T-cell (primary cell): ENCODE results near the gene ADGRG6. TPM values are rescaled to one million over a fixed set of nuclear protein-coding genes. Genes with fewer than 3 reads are reported as not detected.

ENCODE experiments used
- ATAC-seq, 4 experiments: fragments of 200-7000 bp in 3 of 4; fragments of 150-1000 bp in 1 of 4; cut with Tn5 transposase; replicated peaks in 1 of 4; 1 replicate in 3 of 4; 2 replicates in 1 of 4; pipeline ENCODE4 v1.10.0; 2021; ENCODE audit warnings: moderate library complexity in 3 of 4, mild to moderate bottlenecking in 2 of 4, moderate number of reproducible peaks in 1 of 4
- CTCF ChIA-PET, 2 donors: fragments of 300-600 bp; sonication (Branson Sonifier 250); formaldehyde crosslinking; loops; one replicate each; lab custom pipeline; 2022; ENCODE audit warnings: antibody characterized with exemption in 2 of 2; lab: Charles Lee
- POLR2A ChIA-PET, 2 donors: fragments of 300-600 bp; sonication (Branson Sonifier 250); formaldehyde crosslinking; loops; one replicate each; lab custom pipeline; 2022; ENCODE audit warnings: antibody characterized with exemption in 2 of 2; lab: Charles Lee
- DNase-seq, 35 experiments: peaks; one replicate each; pipeline versions ENCODE4 v3.0.0 to v3.0.0-alpha.2; 2013 to 2023
- H3K27ac ChIP-seq: one replicate; pipeline ENCODE4 v1.5.1; 2013; ENCODE audit warnings: low read length
- H3K27me3 ChIP-seq, 2 experiments: replicated peaks in 1 of 2; 1 replicate in 1 of 2; 2 replicates in 1 of 2; pipeline versions ENCODE4 v1.6.1 to v1.7.0; 2013; ENCODE audit warnings: low read length in 1 of 2, mixed read lengths in 1 of 2; ENCODE audit not compliant: control insufficient read depth in 2 of 2, insufficient read depth in 2 of 2; ENCODE audit errors: extremely low read depth in 1 of 2
- H3K36me3 ChIP-seq, 2 donors: 1 replicate in 1 of 2; 2 replicates in 1 of 2; pipeline versions ENCODE4 v1.6.1 to v1.7.0; 2013; ENCODE audit warnings: low read length in 1 of 2; ENCODE audit not compliant: control insufficient read depth in 2 of 2, insufficient read depth in 1 of 2; ENCODE audit errors: extremely low read depth in 1 of 2
- H3K4me1 ChIP-seq, 2 experiments: 1 replicate in 1 of 2; 2 replicates in 1 of 2; pipeline versions ENCODE4 v1.6.1 to v1.7.0; 2013; ENCODE audit warnings: low read length in 2 of 2, mixed read lengths in 1 of 2; ENCODE audit not compliant: insufficient read depth in 2 of 2, control insufficient read depth in 1 of 2; ENCODE audit errors: extremely low read depth in 1 of 2
- H3K4me3 ChIP-seq, 2 donors: 1 replicate in 1 of 2; 2 replicates in 1 of 2; pipeline versions ENCODE4 v1.5.1 to v1.7.0; 2013; ENCODE audit warnings: mild to moderate bottlenecking in 2 of 2, low read length in 1 of 2, moderate library complexity in 1 of 2; ENCODE audit not compliant: control insufficient read depth in 1 of 2; ENCODE audit errors: extremely low read depth in 1 of 2
- H3K9me3 ChIP-seq: 2 replicates; pipeline ENCODE4 v1.7.0; 2013
- H3K27ac Mint-ChIP-seq, 2 donors: one replicate each; pipeline ENCODE4 v1.8.0; 2020 to 2021; ENCODE audit warnings: mild to moderate bottlenecking in 2 of 2, mixed read lengths in 2 of 2
- H3K27me3 Mint-ChIP-seq, 2 donors: one replicate each; pipeline ENCODE4 v1.8.0; 2021 to 2022; ENCODE audit warnings: mixed read lengths in 2 of 2
- H3K36me3 Mint-ChIP-seq: one replicate; pipeline ENCODE4 v1.8.0; 2021; ENCODE audit warnings: mixed read lengths
- H3K4me1 Mint-ChIP-seq, 3 donors: one replicate each; pipeline ENCODE4 v1.8.0; 2020 to 2022; ENCODE audit warnings: mixed read lengths in 3 of 3, mild to moderate bottlenecking in 1 of 3
- H3K4me3 Mint-ChIP-seq, 3 donors: one replicate each; pipeline ENCODE4 v1.8.0; 2020 to 2022; ENCODE audit warnings: mild to moderate bottlenecking in 3 of 3, mixed read lengths in 3 of 3, moderate library complexity in 3 of 3
- H3K9me3 Mint-ChIP-seq, 3 donors: one replicate each; pipeline ENCODE4 v1.8.0; 2020 to 2022; ENCODE audit warnings: mixed read lengths in 3 of 3
- WGBS: methylation state at CpG from one replicate; pipeline ENCODE4 v1.1.5; 2013; ENCODE audit warnings: missing lambda C conversion rate; ENCODE audit not compliant: insufficient coverage; 5-methylcytosine and 5-hydroxymethylcytosine counted together
- total RNA-seq, 35 experiments: library from RNA in 6 of 35; stranded (reverse) in 6 of 35; fragments of 120-200 nt in 1 of 35; gene quantifications; one replicate each; pipeline versions ENCODE4 v1.2.1 to v1.2.4 and lab custom pipeline; 2013 to 2026

ADGRG6 gene
- total RNA-seq, 5 donors from 2014 or later (not counting 1 experiment from before 2014, with no cell fraction given), result 0.51 to 0.89 (median 0.61) TPM

DNA sequence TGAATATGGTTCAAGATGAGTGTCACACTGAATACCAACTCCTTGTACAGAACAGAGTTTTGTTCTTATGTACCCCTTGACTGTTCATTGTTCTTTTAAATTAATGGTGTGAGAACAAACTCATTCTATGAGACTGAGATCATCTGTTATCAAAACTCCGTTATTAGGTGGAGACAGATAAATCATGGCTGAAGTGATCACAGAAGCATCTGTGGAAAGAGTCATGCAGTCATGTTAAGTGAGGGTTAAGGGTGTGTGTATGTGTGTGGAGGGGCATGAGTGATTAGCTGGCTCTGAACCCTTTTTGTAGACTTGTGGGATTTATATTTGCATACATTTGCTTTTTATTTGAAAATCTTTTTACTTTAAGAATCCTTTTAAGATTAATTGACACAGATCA lies 24.7 kb downstream of the ADGRG6 start:
- H3K9me3 ChIP-seq, result no peaks in the 10 kb centered on the region
- CTCF ChIA-PET, result no interaction called here
- no peak overlapping the region for H3K27ac ChIP-seq
- ATAC-seq (no peak), DNase-seq (no peak)
- no peaks in the 10 kb centered on the region for H3K36me3 Mint-ChIP-seq
- POLR2A ChIA-PET, result no interaction called here
- H3K4me1 ChIP-seq, result peaks cover 3 to 7% of the 10 kb centered on the region in 2 experiments
- no peak overlapping the region for H3K27ac Mint-ChIP-seq
- H3K27me3 ChIP-seq, result no peaks in the 10 kb centered on the region
- H3K9me3 Mint-ChIP-seq, result no peaks in the 10 kb centered on the region
- no peak overlapping the region for H3K4me3 Mint-ChIP-seq
- no peak overlapping the region for H3K4me3 ChIP-seq
- H3K36me3 ChIP-seq, result no peaks in the 10 kb centered on the region
- H3K27me3 Mint-ChIP-seq, result peaks cover 0 to 5% of the 10 kb centered on the region in 2 donors
- WGBS, result 86% methylated on average over 1 of the region's 1 CpG
- H3K4me1 Mint-ChIP-seq, result peaks cover 7 to 8% (median 8%) of the 10 kb centered on the region in 3 donors

- ChIA-PET POLR2A (no interaction called here), CTCF (no interaction called here)
- H3K27ac Mint-ChIP-seq, result no peak overlapping the region
- Histone ChIP-seq H3K4me3 (no peak overlapping the region), H3K27ac (no peak overlapping the region), H3K9me3 (no peaks in the 10 kb centered on the region), H3K27me3 (no peaks in the 10 kb centered on the region), H3K4me1 (peaks cover 3 to 9% of the 10 kb centered on the region in 2 experiments), H3K36me3 (no peaks in the 10 kb centered on the region)
- H3K4me1 Mint-ChIP-seq, result peaks cover 10 to 12% (median 11%) of the 10 kb centered on the region in 3 donors
- H3K4me3 Mint-ChIP-seq, result no peak overlapping the region
- ATAC-seq, result no peak
- WGBS, result no CpG with 5 or more reads among the region's 2 CpGs
- H3K9me3 Mint-ChIP-seq, result no peaks in the 10 kb centered on the region
- no peaks in the 10 kb centered on the region for H3K36me3 Mint-ChIP-seq
- H3K27me3 Mint-ChIP-seq, result peaks cover 0 to 5% of the 10 kb centered on the region in 2 donors
- no peak for DNase-seq
Observed at GRCh38 chr6:142328070-142328469, 26.3 kb downstream of the ADGRG6 start.

GRCh38 chr6:142329486-142330113 lies 27.8 kb downstream of the ADGRG6 start:
- no peaks in the 10 kb centered on the region for H3K27me3 ChIP-seq
- Mint-ChIP-seq H3K36me3 (no peaks in the 10 kb centered on the region), H3K4me1 (peaks cover 10 to 12% (median 11%) of the 10 kb centered on the region in 3 donors), H3K9me3 (no peaks in the 10 kb centered on the region), H3K27ac (no peak overlapping the region), H3K4me3 (no peak overlapping the region), H3K27me3 (peaks cover 0 to 5% of the 10 kb centered on the region in 2 donors)
- no peaks in the 10 kb centered on the region for H3K9me3 ChIP-seq
- H3K36me3 ChIP-seq, result no peaks in the 10 kb centered on the region
- peaks cover 3 to 9% of the 10 kb centered on the region in 2 experiments for H3K4me1 ChIP-seq
- H3K27ac ChIP-seq, result no peak overlapping the region
- WGBS, result 83% methylated on average over 1 of the region's 3 CpGs
- no peak overlapping the region for H3K4me3 ChIP-seq
- POLR2A ChIA-PET, result no interaction called here
- CTCF ChIA-PET, result interaction anchor here in 1 of 2 donors (1.0 kb wide), 1 partner anchor 14 kb away, joined by 3 read pairs; no protein-coding TSS in a partner anchor
- DNase-seq, result no peak
- no peak for ATAC-seq

DNA sequence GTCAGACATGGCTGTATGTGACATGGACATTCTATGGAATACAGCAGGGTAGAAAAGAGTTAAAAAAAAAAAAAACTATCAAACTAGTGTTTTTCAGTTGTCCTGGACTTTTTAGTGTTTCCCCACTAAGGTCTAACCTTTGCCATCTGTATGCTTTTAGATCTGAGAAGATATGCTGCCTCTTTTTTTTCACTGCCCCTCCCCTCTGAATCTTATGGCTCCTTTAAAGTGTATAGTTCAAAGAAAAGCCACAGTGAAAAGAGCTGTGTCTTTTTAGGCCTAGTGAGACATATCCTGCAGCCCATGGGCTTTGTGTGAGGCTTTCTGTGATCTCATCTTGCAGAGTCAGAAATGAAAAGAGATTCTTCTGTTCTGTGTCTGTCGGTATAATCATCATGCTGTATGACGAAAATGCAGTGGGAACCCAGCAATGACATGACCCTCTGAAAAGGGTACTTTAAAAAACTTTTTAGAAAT lies 29.3 kb downstream of the ADGRG6 start:
- Histone ChIP-seq H3K4me1 (peaks cover 3 to 9% of the 10 kb centered on the region in 2 experiments), H3K36me3 (no peaks in the 10 kb centered on the region), H3K27ac (no peak overlapping the region), H3K4me3 (no peak overlapping the region), H3K27me3 (no peaks in the 10 kb centered on the region), H3K9me3 (no peaks in the 10 kb centered on the region)
- peaks cover 0 to 5% of the 10 kb centered on the region in 2 donors for H3K27me3 Mint-ChIP-seq
- H3K9me3 Mint-ChIP-seq, result no peaks in the 10 kb centered on the region
- H3K27ac Mint-ChIP-seq, result peak overlapping the region; percentile 19 to 25
- ATAC-seq (peak; percentile 76 to 99 (median 95)), DNase-seq (peak in 21 of 35 experiments; percentile 1 to 58 (median 18))
- peaks cover 10 to 12% (median 11%) of the 10 kb centered on the region in 3 donors for H3K4me1 Mint-ChIP-seq
- POLR2A ChIA-PET, result interaction anchor here (0.5 to 0.7 kb wide), 3 partner anchors 22 to 76 kb away, joined by 3 to 5 read pairs (median 4); no protein-coding TSS in a partner anchor
- WGBS, result no CpG with 5 or more reads among the region's 2 CpGs
- CTCF ChIA-PET, result interaction anchor here in 1 of 2 donors (0.8 kb wide), 1 partner anchor 30 kb away, joined by 4 read pairs; no protein-coding TSS in a partner anchor
- H3K4me3 Mint-ChIP-seq, result no peak overlapping the region
- no peaks in the 10 kb centered on the region for H3K36me3 Mint-ChIP-seq

DNA sequence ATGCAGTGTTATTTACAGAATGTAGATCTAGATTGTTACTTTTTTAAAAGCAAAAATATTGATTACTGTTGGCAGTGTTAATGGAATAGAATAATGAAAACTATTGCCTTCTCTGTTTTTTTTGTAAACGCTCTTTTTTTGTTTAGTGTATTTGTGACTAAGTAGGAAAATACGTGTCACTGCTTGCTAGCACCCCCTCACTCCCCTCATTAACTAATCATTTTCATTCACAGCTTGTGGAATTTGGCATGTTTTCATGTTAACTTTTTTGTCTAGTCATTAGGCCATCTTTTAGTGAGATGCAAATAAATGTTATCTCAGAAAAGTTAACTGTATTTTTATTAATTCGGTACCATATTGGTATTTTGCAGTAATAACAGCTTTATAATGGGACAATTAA lies 29.8 kb downstream of the ADGRG6 start:
- Mint-ChIP-seq H3K4me3 (no peak overlapping the region), H3K4me1 (peaks cover 10 to 12% (median 11%) of the 10 kb centered on the region in 3 donors), H3K36me3 (no peaks in the 10 kb centered on the region), H3K27me3 (peaks cover 0 to 2% of the 10 kb centered on the region in 2 donors), H3K27ac (peak overlapping the region in 1 of 2 donors; percentile 31), H3K9me3 (no peaks in the 10 kb centered on the region)
- no peaks in the 10 kb centered on the region for H3K36me3 ChIP-seq
- no peaks in the 10 kb centered on the region for H3K27me3 ChIP-seq
- ChIA-PET CTCF (no interaction called here), POLR2A (no interaction called here)
- peaks cover 3 to 9% of the 10 kb centered on the region in 2 experiments for H3K4me1 ChIP-seq
- H3K4me3 ChIP-seq, result no peak overlapping the region
- WGBS, result no CpG with 5 or more reads among the region's 3 CpGs
- no peaks in the 10 kb centered on the region for H3K9me3 ChIP-seq
- DNase-seq, result no peak
- H3K27ac ChIP-seq, result no peak overlapping the region
- ATAC-seq, result no peak

DNA sequence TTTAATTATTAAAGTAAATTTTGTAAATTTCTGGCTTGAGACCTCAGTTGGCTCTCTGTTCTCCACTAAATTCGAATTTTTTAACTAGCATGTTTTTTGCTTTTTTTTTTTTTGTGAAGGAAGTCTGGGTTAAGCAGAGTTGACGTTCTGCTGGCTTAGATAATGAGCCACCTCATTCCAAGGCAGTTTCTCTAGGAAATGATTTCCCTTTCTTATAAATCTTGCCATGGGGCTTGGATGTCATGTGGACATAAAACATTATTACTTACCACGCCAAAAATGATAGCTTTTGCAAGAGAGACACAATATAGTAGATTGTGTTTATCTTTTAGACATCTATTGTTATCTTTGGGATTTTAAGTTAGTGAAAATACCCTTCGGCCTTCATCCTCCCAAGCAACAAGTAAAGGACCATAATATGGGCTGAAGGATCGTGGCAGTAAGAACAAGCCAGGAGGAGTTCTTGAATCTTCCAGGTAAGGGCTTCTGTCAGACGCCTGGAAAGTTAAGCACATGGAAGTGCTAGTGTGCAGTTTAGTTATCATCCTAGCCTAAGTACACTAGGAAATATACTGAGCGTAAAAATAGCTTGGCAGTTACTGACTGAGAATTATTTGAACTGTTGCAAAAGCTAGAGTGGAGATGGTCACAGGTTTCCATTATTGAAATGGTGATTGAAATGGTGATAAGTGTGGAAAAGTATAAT lies 30.7 kb downstream of the ADGRG6 start:
- no peak for ATAC-seq
- no peaks in the 10 kb centered on the region for H3K27me3 Mint-ChIP-seq

More for the DNA sequence above, 30.7 kb downstream of the ADGRG6 start:
- ChIA-PET POLR2A (no interaction called here), CTCF (no interaction called here)
- Mint-ChIP-seq H3K4me3 (no peak overlapping the region), H3K4me1 (peaks cover 10 to 12% (median 11%) of the 10 kb centered on the region in 3 donors), H3K27ac (no peak overlapping the region), H3K9me3 (no peaks in the 10 kb centered on the region), H3K36me3 (no peaks in the 10 kb centered on the region)
- H3K27ac ChIP-seq, result no peak overlapping the region
- no peak for DNase-seq
- H3K27me3 ChIP-seq, result no peaks in the 10 kb centered on the region
- WGBS, result 100% methylated on average over 1 of the region's 7 CpGs
- no peak overlapping the region for H3K4me3 ChIP-seq
- H3K36me3 ChIP-seq, result no peaks in the 10 kb centered on the region
- peaks cover 3 to 9% of the 10 kb centered on the region in 2 experiments for H3K4me1 ChIP-seq
- H3K9me3 ChIP-seq, result no peaks in the 10 kb centered on the region
